ENCODE data around the gene ANKEF1. TPM values are rescaled to one million over a fixed set of nuclear protein-coding genes. Genes with fewer than 3 reads are reported as not detected.

Gene ANKEF1
- total and polyA plus RNA-seq, 4 donors = 2.0 to 8.4 (median 5.6) TPM

DNA sequence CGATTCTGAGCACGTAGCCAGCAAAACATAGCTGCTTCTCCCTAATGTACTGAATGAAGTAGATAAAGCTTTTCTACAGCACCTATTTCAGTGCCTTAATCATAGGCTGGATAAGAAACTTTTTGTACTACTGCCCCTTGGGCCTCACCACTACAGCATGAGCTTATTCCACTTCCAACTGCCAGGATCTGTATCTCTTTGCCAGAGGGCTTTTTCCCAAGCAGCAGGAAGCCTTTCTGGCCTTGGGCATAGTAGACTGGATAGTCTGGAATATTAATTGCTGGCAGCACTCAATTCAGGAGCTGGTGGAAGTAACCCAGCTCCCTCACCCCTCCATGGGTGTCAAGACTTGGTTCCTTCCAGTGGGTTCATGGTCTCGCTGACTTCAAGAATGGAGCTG, 43.6 kb downstream of the ANKEF1 start:
- Histone ChIP-seq H3K4me1 (ENCODE audit: control insufficient read depth in 5 of 5, insufficient read depth in 5 of 5, low read length in 5 of 5) (peaks cover 0 to 19% (median 0%) of the 10 kb centered on the region in 5 donors), H3K36me3 (ENCODE audit: control insufficient read depth in 4 of 4, insufficient read depth in 4 of 4, low read length in 4 of 4) (no peaks in the 10 kb centered on the region), H3K27ac (ENCODE audit: low read depth in 1 of 2, low read length in 1 of 2) (peak overlapping the region in 1 of 2 donors; percentile 33), H3K9ac (ENCODE audit: insufficient read depth in 1 of 2, low read length in 2 of 2) (no peak overlapping the region), H3K27me3 (ENCODE audit: control insufficient read depth in 3 of 3, insufficient read depth in 3 of 3, low read length in 2 of 3) (no peaks in the 10 kb centered on the region), H3K4me3 (no peak overlapping the region), H3K9me3 (ENCODE audit: control insufficient read depth in 4 of 4, insufficient read depth in 3 of 4, low read length in 3 of 4) (peaks cover 0 to 4% (median 0%) of the 10 kb centered on the region in 4 donors)
- no peak for DNase-seq
- TF ChIP-seq CTCF (IDR thresholded peaks at IDR 0.05; ENCODE audit: control extremely low read depth, extremely low read depth) = no peak
- no peak for ATAC-seq (ENCODE audit: insufficient read depth, low FRiP score)
- 91 to 99% methylated on average over 3 of the region's 3 CpGs for WGBS, 2 donors

- ATAC-seq (ENCODE audit: insufficient read depth, low FRiP score) = peak; percentile 67
- Histone ChIP-seq H3K4me1 (ENCODE audit: control insufficient read depth in 5 of 5, insufficient read depth in 5 of 5, low read length in 5 of 5) (peaks cover 0 to 19% (median 0%) of the 10 kb centered on the region in 5 donors), H3K27ac (ENCODE audit: low read depth in 1 of 2, low read length in 1 of 2) (no peak overlapping the region)
Measured at GRCh38 chr20:10079964-10080363, 45.2 kb downstream of the ANKEF1 start.

DNA sequence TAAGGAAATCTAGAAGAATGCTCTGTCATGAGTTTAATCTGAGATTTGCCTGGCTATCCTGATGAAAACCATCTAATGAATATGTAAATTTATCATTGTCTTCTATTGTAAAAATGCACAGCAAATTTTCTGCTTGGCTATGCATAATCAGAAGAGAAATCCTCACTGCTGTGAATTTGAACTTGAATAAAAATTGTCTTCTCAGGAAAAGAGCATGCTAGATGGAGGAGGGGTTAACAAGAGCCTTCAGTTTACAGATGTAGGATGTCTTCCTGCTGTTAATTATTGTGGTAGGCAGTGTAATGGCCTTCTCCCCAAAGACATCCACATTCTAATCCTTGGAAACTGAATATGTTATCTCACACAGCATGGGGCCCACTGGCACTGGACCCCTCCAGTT, 45.8 kb downstream of the ANKEF1 start:
- TF ChIP-seq CTCF (IDR thresholded peaks at IDR 0.05; ENCODE audit: control extremely low read depth, extremely low read depth) = no peak
- H3K27ac ChIP-seq (ENCODE audit: low read depth in 1 of 2, low read length in 1 of 2) = no peak overlapping the region
- H3K4me1 ChIP-seq (ENCODE audit: control insufficient read depth in 5 of 5, insufficient read depth in 5 of 5, low read length in 5 of 5) = peaks cover 0 to 22% (median 0%) of the 10 kb centered on the region in 5 donors
- H3K9me3 ChIP-seq (ENCODE audit: control insufficient read depth in 4 of 4, insufficient read depth in 3 of 4, low read length in 3 of 4) = peaks cover 0 to 4% (median 0%) of the 10 kb centered on the region in 4 donors
- DNase-seq = peak in 2 of 3 donors; percentile 45 to 67
- no peak for ATAC-seq (ENCODE audit: insufficient read depth, low FRiP score)
- H3K9ac ChIP-seq (ENCODE audit: insufficient read depth in 1 of 2, low read length in 2 of 2) = no peak overlapping the region
- H3K27me3 ChIP-seq (ENCODE audit: control insufficient read depth in 3 of 3, insufficient read depth in 3 of 3, low read length in 2 of 3) = no peaks in the 10 kb centered on the region
- H3K36me3 ChIP-seq (ENCODE audit: control insufficient read depth in 4 of 4, insufficient read depth in 4 of 4, low read length in 4 of 4) = no peaks in the 10 kb centered on the region
- H3K4me3 ChIP-seq = no peak overlapping the region

More at GRCh38 chr20:10079964-10080363, 45.2 kb downstream of the ANKEF1 start:
- no peaks in the 10 kb centered on the region for H3K36me3 ChIP-seq (ENCODE audit: control insufficient read depth in 4 of 4, insufficient read depth in 4 of 4, low read length in 4 of 4)
- no peak overlapping the region for H3K4me3 ChIP-seq
- H3K9me3 ChIP-seq (ENCODE audit: control insufficient read depth in 4 of 4, insufficient read depth in 3 of 4, low read length in 3 of 4) = peaks cover 0 to 4% (median 0%) of the 10 kb centered on the region in 4 donors
- no peak for TF ChIP-seq CTCF (IDR thresholded peaks at IDR 0.05; ENCODE audit: control extremely low read depth, extremely low read depth)
- no peak overlapping the region for H3K9ac ChIP-seq (ENCODE audit: insufficient read depth in 1 of 2, low read length in 2 of 2)
- no peaks in the 10 kb centered on the region for H3K27me3 ChIP-seq (ENCODE audit: control insufficient read depth in 3 of 3, insufficient read depth in 3 of 3, low read length in 2 of 3)
- DNase-seq = peak in 2 of 3 donors; percentile 35 to 53
